SK-N-SH (cell line): ENCODE measurements around the gene IGF2R.

ENCODE experiments used
- EP300 ChIP-seq, 2 experiments: IDR thresholded peaks; 2 replicates each; pipeline versions ENCODE4 v1.4.0 to v1.6.1; 2012; ENCODE audit warnings: borderline replicate concordance in 1 of 2, low read depth in 1 of 2, low read length in 1 of 2
- FOXJ3 ChIP-seq: sonication (generic); formaldehyde crosslinking; IDR thresholded peaks from 2 replicates; pipeline ENCODE4 v1.5.1; 2020; ENCODE audit warnings: mild to moderate bottlenecking, missing genetic modification reagents
- FOXM1 ChIP-seq: IDR thresholded peaks from 2 replicates; pipeline ENCODE4 v1.4.0; 2012; ENCODE audit warnings: low read depth, mild to moderate bottlenecking
- GABPA ChIP-seq: IDR thresholded peaks from 2 replicates; pipeline ENCODE4 v1.4.0; 2012; ENCODE audit warnings: low read depth, mild to moderate bottlenecking
- MEF2A ChIP-seq: IDR thresholded peaks from 2 replicates; pipeline ENCODE4 v1.4.0; 2012; ENCODE audit warnings: low read depth, borderline replicate concordance
- MXI1 ChIP-seq: IDR thresholded peaks from 2 replicates; pipeline ENCODE4 v1.6.1; 2012; ENCODE audit warnings: mild to moderate bottlenecking, low read depth, low read length, improper control_type of control experiment
- NRF1 ChIP-seq: IDR thresholded peaks from 2 replicates; pipeline ENCODE4 v1.6.1; 2012; ENCODE audit warnings: low read depth, mild to moderate bottlenecking, low read length
- POLR2AphosphoS5 ChIP-seq: IDR thresholded peaks from 2 replicates; pipeline ENCODE4 v1.6.1; 2012; ENCODE audit warnings: low read depth, low read length
- SIN3A ChIP-seq: IDR thresholded peaks from 2 replicates; pipeline ENCODE4 v1.6.1; 2012; ENCODE audit warnings: low read depth, mild to moderate bottlenecking, low read length, moderate library complexity, borderline replicate concordance
- TEAD4 ChIP-seq: IDR thresholded peaks from 2 replicates; pipeline ENCODE4 v1.4.0; 2012; ENCODE audit warnings: mild to moderate bottlenecking, borderline replicate concordance; ENCODE audit not compliant: insufficient read depth
- TF ChIP-seq, protein P1 (sequence below): fragments of 200-600 bp; sonication (generic); IDR thresholded peaks from 2 replicates; pipeline ENCODE4 v1.6.1; 2017; ENCODE audit warnings: antibody characterized with exemption, mild to moderate bottlenecking, moderate library complexity
- TF ChIP-seq, protein P2 (sequence below): IDR thresholded peaks from 2 replicates; pipeline ENCODE4 v1.6.1; 2012; ENCODE audit warnings: mild to moderate bottlenecking, low read depth, low read length, moderate library complexity
- TF ChIP-seq, protein P3 (sequence below): fragments of 150-350 bp; IDR thresholded peaks from 2 replicates; pipeline ENCODE4 v1.6.1; 2016; ENCODE audit warnings: mild to moderate bottlenecking, low read depth, low read length

DNA sequence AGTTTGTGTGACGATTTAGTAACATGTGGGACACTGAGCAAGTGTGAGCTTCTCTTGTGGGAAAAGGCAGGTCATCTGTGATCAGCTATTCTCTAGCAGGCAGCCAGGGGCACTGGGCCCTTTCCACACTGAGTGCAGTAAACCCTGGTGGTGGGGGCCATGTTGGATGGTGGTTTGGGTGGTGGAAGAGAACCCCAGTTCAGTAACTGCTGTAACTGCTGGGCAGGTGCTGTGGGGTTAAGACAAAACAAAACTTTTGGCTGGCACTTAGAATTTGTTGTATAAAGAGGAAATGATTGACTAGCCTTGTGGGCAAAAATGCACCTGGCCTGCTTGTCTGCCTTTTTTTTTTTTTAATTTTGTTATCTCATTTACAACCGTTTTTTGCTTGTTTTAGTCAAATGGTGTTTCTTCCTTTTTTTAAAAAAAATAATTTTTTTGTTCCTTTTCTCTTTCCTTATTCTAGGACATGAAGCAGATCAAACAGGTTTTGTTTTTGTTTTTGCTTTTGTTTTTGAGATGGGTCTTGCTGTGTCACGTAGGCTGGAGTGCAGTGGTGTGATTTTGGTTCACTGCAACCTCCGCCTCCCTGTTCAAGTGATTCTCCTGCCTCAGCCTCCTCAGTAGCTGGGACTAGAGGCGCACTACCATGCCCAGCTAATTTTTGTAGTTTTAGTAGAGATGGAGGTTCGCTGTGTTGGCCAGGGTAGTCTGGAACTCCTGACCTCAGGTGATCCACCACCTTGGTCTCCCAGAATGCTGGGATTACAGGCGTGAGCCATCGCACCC, 59.8 kb downstream of the IGF2R start:
- no peak for TF ChIP-seq SIN3A
- TF ChIP-seq, protein P1, sequence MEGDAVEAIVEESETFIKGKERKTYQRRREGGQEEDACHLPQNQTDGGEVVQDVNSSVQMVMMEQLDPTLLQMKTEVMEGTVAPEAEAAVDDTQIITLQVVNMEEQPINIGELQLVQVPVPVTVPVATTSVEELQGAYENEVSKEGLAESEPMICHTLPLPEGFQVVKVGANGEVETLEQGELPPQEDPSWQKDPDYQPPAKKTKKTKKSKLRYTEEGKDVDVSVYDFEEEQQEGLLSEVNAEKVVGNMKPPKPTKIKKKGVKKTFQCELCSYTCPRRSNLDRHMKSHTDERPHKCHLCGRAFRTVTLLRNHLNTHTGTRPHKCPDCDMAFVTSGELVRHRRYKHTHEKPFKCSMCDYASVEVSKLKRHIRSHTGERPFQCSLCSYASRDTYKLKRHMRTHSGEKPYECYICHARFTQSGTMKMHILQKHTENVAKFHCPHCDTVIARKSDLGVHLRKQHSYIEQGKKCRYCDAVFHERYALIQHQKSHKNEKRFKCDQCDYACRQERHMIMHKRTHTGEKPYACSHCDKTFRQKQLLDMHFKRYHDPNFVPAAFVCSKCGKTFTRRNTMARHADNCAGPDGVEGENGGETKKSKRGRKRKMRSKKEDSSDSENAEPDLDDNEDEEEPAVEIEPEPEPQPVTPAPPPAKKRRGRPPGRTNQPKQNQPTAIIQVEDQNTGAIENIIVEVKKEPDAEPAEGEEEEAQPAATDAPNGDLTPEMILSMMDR = no peak
- no peak for TF ChIP-seq TEAD4
- TF ChIP-seq FOXM1 = no peak
- TF ChIP-seq POLR2AphosphoS5 = no peak
- no peak for TF ChIP-seq MEF2A
- TF ChIP-seq FOXJ3 (CRISPR knock-in tag) = no peak
- no peak for TF ChIP-seq EP300 (IDR thresholded peaks at IDR 0.05; ENCODE audit: borderline replicate concordance in 1 of 2, low read depth in 1 of 2, low read length in 1 of 2)
- TF ChIP-seq NRF1 = no peak
- no peak for TF ChIP-seq GABPA
- TF ChIP-seq, protein P2, sequence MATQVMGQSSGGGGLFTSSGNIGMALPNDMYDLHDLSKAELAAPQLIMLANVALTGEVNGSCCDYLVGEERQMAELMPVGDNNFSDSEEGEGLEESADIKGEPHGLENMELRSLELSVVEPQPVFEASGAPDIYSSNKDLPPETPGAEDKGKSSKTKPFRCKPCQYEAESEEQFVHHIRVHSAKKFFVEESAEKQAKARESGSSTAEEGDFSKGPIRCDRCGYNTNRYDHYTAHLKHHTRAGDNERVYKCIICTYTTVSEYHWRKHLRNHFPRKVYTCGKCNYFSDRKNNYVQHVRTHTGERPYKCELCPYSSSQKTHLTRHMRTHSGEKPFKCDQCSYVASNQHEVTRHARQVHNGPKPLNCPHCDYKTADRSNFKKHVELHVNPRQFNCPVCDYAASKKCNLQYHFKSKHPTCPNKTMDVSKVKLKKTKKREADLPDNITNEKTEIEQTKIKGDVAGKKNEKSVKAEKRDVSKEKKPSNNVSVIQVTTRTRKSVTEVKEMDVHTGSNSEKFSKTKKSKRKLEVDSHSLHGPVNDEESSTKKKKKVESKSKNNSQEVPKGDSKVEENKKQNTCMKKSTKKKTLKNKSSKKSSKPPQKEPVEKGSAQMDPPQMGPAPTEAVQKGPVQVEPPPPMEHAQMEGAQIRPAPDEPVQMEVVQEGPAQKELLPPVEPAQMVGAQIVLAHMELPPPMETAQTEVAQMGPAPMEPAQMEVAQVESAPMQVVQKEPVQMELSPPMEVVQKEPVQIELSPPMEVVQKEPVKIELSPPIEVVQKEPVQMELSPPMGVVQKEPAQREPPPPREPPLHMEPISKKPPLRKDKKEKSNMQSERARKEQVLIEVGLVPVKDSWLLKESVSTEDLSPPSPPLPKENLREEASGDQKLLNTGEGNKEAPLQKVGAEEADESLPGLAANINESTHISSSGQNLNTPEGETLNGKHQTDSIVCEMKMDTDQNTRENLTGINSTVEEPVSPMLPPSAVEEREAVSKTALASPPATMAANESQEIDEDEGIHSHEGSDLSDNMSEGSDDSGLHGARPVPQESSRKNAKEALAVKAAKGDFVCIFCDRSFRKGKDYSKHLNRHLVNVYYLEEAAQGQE = no peak
- TF ChIP-seq, protein P3, sequence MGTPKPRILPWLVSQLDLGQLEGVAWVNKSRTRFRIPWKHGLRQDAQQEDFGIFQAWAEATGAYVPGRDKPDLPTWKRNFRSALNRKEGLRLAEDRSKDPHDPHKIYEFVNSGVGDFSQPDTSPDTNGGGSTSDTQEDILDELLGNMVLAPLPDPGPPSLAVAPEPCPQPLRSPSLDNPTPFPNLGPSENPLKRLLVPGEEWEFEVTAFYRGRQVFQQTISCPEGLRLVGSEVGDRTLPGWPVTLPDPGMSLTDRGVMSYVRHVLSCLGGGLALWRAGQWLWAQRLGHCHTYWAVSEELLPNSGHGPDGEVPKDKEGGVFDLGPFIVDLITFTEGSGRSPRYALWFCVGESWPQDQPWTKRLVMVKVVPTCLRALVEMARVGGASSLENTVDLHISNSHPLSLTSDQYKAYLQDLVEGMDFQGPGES = no peak
- no peak for TF ChIP-seq MXI1
